PC-9 (cell line): ENCODE measurements around the gene ARHGAP5. TPM values are rescaled to one million over a fixed set of nuclear protein-coding genes. Genes with fewer than 3 reads are reported as not detected.

Experiments used
- BruUV-seq: library from RNA; stranded (reverse); fragments of 400-500 nt; replicated peaks from 2 replicates; lab custom pipeline; 2021; lab: Mats Ljungman, UMichigan
- CTCF ChIA-PET: fragments of 300-600 bp; sonication (Branson Sonifier 250); formaldehyde crosslinking; loops from one replicate; lab custom pipeline; 2022; ENCODE audit warnings: antibody characterized with exemption; lab: Charles Lee
- POLR2A ChIA-PET: fragments of 300-600 bp; sonication (Branson Sonifier 250); formaldehyde crosslinking; loops from one replicate; lab custom pipeline; 2022; ENCODE audit warnings: antibody characterized with exemption; ENCODE audit not compliant: unreplicated experiment; lab: Charles Lee
- DNase-seq, 2 experiments: peaks; one replicate each; pipeline versions ENCODE4 v3.0.0 to v3.0.0-alpha.2; 2015 to 2022; ENCODE audit warnings: mixed read lengths in 1 of 2
- H2AFZ ChIP-seq: fragments of 200-600 bp; sonication (generic); 2 replicates; pipeline ENCODE4 v1.8.1; 2017; ENCODE audit warnings: antibody characterized with exemption
- H3F3A ChIP-seq: fragments of 200-600 bp; sonication (generic); 2 replicates; pipeline ENCODE4 v1.8.1; 2017; ENCODE audit warnings: antibody characterized with exemption, mild to moderate bottlenecking, low read depth; ENCODE audit not compliant: insufficient read depth
- H3K27ac ChIP-seq: fragments of 200-600 bp; sonication (generic); 2 replicates; pipeline ENCODE4 v1.6.1; 2016; ENCODE audit warnings: mixed run types
- H3K27me3 ChIP-seq: fragments of 200-600 bp; sonication (generic); 2 replicates; pipeline ENCODE4 v1.6.1; 2016; ENCODE audit warnings: low read depth, mixed run types; ENCODE audit not compliant: insufficient read depth
- H3K36me3 ChIP-seq: fragments of 200-600 bp; sonication (generic); 2 replicates; pipeline ENCODE4 v1.6.1; 2016; ENCODE audit warnings: low read depth, mixed run types
- H3K4me1 ChIP-seq: fragments of 200-600 bp; sonication (generic); replicated peaks from 2 replicates; pipeline ENCODE4 v1.6.1; 2016; ENCODE audit warnings: mixed run types; ENCODE audit not compliant: insufficient read depth
- H3K4me2 ChIP-seq: fragments of 200-600 bp; sonication (generic); 2 replicates; pipeline ENCODE4 v1.6.1; 2017; ENCODE audit warnings: mixed run types
- H3K4me3 ChIP-seq: fragments of 200-600 bp; sonication (generic); 2 replicates; pipeline ENCODE4 v1.6.1; 2016; ENCODE audit warnings: mixed run types
- H3K79me2 ChIP-seq: fragments of 200-600 bp; sonication (generic); 2 replicates; pipeline ENCODE4 v1.6.1; 2017; ENCODE audit warnings: low read depth, mixed run types
- H3K9me2 ChIP-seq: fragments of 200-600 bp; sonication (generic); 2 replicates; pipeline ENCODE4 v1.8.1; 2017; ENCODE audit warnings: mild to moderate bottlenecking; ENCODE audit not compliant: insufficient read depth
- H3K9me3 ChIP-seq: fragments of 200-600 bp; sonication (generic); 2 replicates; pipeline ENCODE4 v1.8.1; 2016; ENCODE audit warnings: low read depth; ENCODE audit not compliant: insufficient read depth
- H4K20me1 ChIP-seq: fragments of 200-600 bp; sonication (generic); 2 replicates; pipeline ENCODE4 v1.8.1; 2017; ENCODE audit not compliant: insufficient read depth
- CTCF ChIP-seq: fragments of 200-600 bp; sonication (generic); conservative IDR thresholded peaks from 2 replicates; pipeline ENCODE4 v1.6.1; 2017; ENCODE audit warnings: mixed run types, antibody characterized with exemption, mild to moderate bottlenecking, moderate library complexity
- EZH2 ChIP-seq: fragments of 200-600 bp; sonication (generic); IDR thresholded peaks from 2 replicates; pipeline ENCODE4 v1.8.0; 2017; ENCODE audit warnings: antibody characterized with exemption, low read depth
- intact Hi-C: fragments of 100-400 bp; cut with micrococcal nuclease; formaldehyde crosslinking; loops from one replicate; pipeline ENCODE4 v1.10.0; 2022; ENCODE audit not compliant: unreplicated experiment
- total RNA-seq: library from RNA; stranded (reverse); gene quantifications from 2 replicates; pipeline ENCODE4 v1.2.3, GENCODE V29; 2021

ARHGAP5 gene
- total RNA-seq, 1 experiment from 2014 or later: 58.6 TPM

- H3K4me1 ChIP-seq: no peaks in the 10 kb centered on the region
- TF ChIP-seq CTCF (no peak), EZH2 (no peak)
- no peaks in the 10 kb centered on the region for H3K9me2 ChIP-seq
- ChIA-PET POLR2A (no interaction called here), CTCF (no interaction called here)
- intact Hi-C loops: no loop called here
- no TSS peak for BruUV-seq
- DNase-seq: no peak
- H3K4me2 ChIP-seq: no peak overlapping the region
- H3K4me3 ChIP-seq: no peak overlapping the region
- no peaks in the 10 kb centered on the region; the same call in none of the 2 replicates for H4K20me1 ChIP-seq
- no peaks in the 10 kb centered on the region for H3K27me3 ChIP-seq
- H3K36me3 ChIP-seq: peaks cover 14% of the 10 kb centered on the region
- H2AFZ ChIP-seq: no peak overlapping the region
- no peaks in the 10 kb centered on the region for H3K9me3 ChIP-seq
- peaks cover 27% of the 10 kb centered on the region for H3K79me2 ChIP-seq
- no peak overlapping the region for H3K27ac ChIP-seq
- H3F3A ChIP-seq: no peaks in the 10 kb centered on the region
These were observed 65.2 kb downstream of the ARHGAP5 start for GRCh38 chr14:32142341-32142740.

- ChIA-PET CTCF (no interaction called here), POLR2A (no interaction called here)
- H3F3A ChIP-seq: no peaks in the 10 kb centered on the region
- no peaks in the 10 kb centered on the region for H3K4me1 ChIP-seq
- H2AFZ ChIP-seq: no peak overlapping the region
- H3K9me2 ChIP-seq: no peaks in the 10 kb centered on the region
- no peaks in the 10 kb centered on the region for H3K27me3 ChIP-seq
- H3K4me2 ChIP-seq: no peak overlapping the region
- H3K36me3 ChIP-seq: peaks cover 16% of the 10 kb centered on the region
- intact Hi-C loops: no loop called here
- no TSS peak for BruUV-seq
- H3K27ac ChIP-seq: no peak overlapping the region
- H3K79me2 ChIP-seq: peaks cover 27% of the 10 kb centered on the region
- no peak overlapping the region for H3K4me3 ChIP-seq
- no peaks in the 10 kb centered on the region for H3K9me3 ChIP-seq
- no peaks in the 10 kb centered on the region; the same call in none of the 2 replicates for H4K20me1 ChIP-seq
- no peak for TF ChIP-seq EZH2
- TF ChIP-seq CTCF: no peak
- no peak for DNase-seq
These were observed 65.8 kb downstream of the ARHGAP5 start for GRCh38 chr14:32142754-32143437.

- Histone ChIP-seq H4K20me1 (no peaks in the 10 kb centered on the region), H3K27me3 (no peaks in the 10 kb centered on the region), H3K4me1 (no peaks in the 10 kb centered on the region), H3K4me2 (no peak overlapping the region), H3K9me2 (no peaks in the 10 kb centered on the region), H3K27ac (no peak overlapping the region), H3K79me2 (no peaks in the 10 kb centered on the region; the same call in 1 of the 2 replicates), H3F3A (no peaks in the 10 kb centered on the region; the same call in 1 of the 2 replicates), H3K9me3 (no peaks in the 10 kb centered on the region), H2AFZ (no peak overlapping the region), H3K36me3 (peaks cover 10% of the 10 kb centered on the region; the same call in 1 of the 2 replicates), H3K4me3 (no peak overlapping the region)
- ChIA-PET CTCF (no interaction called here), POLR2A (no interaction called here)
- DNase-seq: no peak
- no peak for TF ChIP-seq EZH2
- TF ChIP-seq CTCF: no peak
- intact Hi-C loops: no loop called here
- no TSS peak for BruUV-seq
These were observed 73.3 kb downstream of the ARHGAP5 start for GRCh38 chr14:32150392-32150791.
